Retinal pigment epithelial cell (primary cell): Measurements from ENCODE around the gene CLASP1.

Experiments
- DNase-seq: peaks from one replicate; pipeline ENCODE4 v3.0.0-alpha.2; 2010; ENCODE audit warnings: low read depth
- H3K4me3 ChIP-seq: 2 replicates; pipeline ENCODE4 v1.5.1; 2011; ENCODE audit warnings: mild to moderate bottlenecking, low read length, control low read depth, moderate library complexity
- TF ChIP-seq, protein P1 (sequence below): conservative IDR thresholded peaks from 2 replicates; pipeline ENCODE4 v1.5.1; 2011; ENCODE audit warnings: low read depth, low read length, control low read depth, inconsistent platforms

CLASP1 gene

DNA sequence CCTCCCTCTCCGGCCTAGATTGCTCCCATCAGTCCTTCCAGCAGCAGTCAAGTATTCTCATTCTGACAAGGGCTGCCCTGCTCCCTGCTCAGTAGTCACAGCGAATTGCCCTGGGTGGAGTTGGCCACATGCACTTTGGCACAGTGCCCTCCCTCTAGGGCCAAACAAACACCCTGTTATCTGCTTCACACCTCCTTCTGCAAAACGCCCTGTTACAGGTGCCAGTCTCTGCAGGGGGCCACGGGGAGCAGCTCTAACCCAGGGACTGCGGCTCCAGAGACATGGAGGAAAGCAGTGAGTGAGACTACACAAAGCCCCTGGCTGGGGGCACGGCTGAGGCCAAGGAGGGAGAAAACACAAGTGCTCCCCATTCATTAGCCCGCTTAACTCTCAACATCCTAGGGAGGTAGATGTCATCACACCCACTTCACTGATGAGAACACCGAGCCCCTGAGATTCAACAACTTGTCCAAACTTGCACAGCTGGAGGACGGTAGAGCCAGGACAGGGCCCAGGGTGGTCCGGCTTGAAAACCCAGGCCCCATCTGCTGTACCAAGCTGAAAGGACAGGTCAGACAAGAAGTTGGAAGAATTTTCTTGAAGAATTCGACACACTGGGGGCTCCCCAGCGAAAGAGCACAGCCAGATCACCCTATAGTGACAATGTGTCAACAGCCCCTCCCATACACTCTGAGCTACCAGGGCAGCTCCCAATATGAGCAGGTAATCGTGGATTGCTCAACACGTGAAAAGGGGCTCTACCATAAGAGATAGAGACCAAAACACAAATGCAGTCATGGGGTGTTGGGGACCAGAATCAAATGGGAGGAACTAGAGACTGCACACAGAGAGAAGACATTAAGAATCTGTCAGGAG is 355.6 kb downstream of the CLASP1 start:
- DNase-seq: no peak

DNA sequence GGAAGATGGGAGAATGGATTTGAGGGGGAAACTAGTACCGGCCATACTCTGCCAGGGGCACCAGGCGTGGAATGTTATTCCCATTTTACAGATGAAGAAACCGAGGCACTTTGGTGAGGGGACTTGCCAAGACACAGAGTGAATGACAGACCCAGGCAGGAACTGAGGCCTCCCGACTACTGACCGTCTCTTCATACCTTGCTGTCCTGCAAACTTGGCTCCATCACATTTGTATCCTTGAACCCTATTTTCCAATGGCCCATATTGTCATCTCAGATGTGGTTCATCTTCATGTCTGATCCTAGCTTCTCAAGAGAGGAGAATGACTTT is 358.0 kb downstream of the CLASP1 start:
- TF ChIP-seq, protein P1, sequence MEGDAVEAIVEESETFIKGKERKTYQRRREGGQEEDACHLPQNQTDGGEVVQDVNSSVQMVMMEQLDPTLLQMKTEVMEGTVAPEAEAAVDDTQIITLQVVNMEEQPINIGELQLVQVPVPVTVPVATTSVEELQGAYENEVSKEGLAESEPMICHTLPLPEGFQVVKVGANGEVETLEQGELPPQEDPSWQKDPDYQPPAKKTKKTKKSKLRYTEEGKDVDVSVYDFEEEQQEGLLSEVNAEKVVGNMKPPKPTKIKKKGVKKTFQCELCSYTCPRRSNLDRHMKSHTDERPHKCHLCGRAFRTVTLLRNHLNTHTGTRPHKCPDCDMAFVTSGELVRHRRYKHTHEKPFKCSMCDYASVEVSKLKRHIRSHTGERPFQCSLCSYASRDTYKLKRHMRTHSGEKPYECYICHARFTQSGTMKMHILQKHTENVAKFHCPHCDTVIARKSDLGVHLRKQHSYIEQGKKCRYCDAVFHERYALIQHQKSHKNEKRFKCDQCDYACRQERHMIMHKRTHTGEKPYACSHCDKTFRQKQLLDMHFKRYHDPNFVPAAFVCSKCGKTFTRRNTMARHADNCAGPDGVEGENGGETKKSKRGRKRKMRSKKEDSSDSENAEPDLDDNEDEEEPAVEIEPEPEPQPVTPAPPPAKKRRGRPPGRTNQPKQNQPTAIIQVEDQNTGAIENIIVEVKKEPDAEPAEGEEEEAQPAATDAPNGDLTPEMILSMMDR: no peak
- no peak overlapping the region for H3K4me3 ChIP-seq
- DNase-seq: no peak

More for the DNA sequence above, 355.6 kb downstream of the CLASP1 start:
- no peak overlapping the region for H3K4me3 ChIP-seq
- TF ChIP-seq, protein P1: no peak

DNA sequence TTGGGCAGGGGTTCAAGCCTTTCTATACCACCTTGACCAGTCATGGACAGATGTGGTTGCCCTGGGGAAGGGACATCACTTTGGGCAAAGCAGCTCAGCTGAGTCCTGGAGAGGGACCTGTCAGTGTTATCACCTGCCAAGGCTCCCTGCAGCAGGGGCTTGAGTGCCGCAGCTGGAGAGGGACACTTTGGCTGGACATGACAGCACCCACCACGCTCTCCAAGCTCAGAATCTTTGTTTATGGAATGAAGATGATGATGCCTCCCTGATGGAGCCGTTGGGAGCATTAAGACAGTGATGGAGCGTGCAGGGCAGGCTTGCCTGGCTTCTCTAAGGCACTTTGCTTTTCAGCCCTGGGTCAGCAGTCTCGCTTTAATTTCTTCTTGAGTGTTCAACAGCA is 360.0 kb downstream of the CLASP1 start:
- no peak overlapping the region for H3K4me3 ChIP-seq
- no peak for DNase-seq

DNA sequence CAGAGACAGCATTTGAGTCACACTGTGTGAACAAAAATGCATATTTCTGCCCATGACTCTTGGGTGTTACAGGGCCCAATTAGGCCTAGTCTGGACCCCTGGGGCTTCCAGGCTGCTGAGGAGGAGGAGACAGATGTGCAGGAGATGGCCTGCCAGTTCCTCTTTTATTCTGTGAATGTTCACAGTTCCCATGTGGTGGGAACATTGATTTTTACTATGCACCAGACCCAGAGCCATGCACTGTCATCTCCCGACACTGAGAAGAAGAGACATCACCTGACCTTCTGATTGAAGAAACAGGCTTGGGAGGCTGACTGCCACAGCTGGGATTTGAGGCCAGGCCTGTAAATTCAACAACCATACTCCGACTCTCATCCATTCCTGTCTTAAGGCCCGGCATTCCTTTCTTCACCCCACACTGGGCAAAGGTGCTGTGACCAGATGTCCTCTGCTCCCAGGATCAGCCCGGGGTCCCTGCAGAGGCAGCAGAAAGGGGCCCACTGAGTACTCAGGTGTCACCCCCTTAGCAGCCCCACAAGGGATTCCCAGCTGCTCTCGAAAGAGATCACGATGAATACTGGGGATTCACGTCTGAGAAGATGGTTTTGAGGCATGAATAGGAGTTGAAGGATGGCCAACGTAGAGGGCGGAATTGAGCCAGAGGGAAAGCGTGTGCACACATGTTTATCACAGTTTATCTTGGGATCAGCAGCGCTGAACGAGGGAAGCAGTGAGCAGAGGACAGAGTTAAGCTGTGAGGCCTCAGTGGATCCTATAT is 360.6 kb downstream of the CLASP1 start:
- TF ChIP-seq, protein P1: no peak
- DNase-seq: no peak
- H3K4me3 ChIP-seq: no peak overlapping the region

More for the DNA sequence above, 360.0 kb downstream of the CLASP1 start:
- TF ChIP-seq, protein P1: no peak

DNA sequence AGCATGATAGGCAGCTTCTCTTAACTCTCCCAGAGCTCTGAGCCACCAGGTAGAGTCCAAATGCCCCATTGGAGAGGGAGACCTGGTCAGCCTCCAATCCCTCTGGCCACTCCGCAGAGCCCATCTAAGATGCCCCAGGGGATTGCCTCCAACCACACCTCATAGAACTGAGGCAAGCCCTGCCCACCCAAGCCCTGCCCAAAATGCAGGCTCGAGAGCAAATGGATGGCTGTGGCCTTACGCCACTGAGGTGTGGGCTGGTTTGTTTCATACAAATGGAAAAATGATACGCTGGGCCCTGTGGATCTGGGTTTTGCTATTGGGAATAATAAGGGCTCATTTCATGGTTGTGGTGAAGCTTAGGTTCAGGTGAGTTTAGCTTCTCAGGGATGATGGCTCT is 361.3 kb downstream of the CLASP1 start:
- H3K4me3 ChIP-seq: no peak overlapping the region
- TF ChIP-seq, protein P1: no peak
- no peak for DNase-seq
